HG03139 (cell line): ENCODE results near the gene ZC3H11A.
"Not testable (repeated sequence)": the region's sequence is repeated elsewhere in the genome, so short reads cannot be mapped to it uniquely, and the experiment has no call there.

Experiments used
- ATAC-seq: cut with Tn5 transposase; IDR thresholded peaks from one replicate; pipeline ENCODE4 v1.9.1; 2021; ENCODE audit not compliant: unreplicated experiment

ZC3H11A gene

GRCh38 chr1:203795441-203796235 is at the start of gene ZC3H11A, which contains the start of gene ZBED6:
Gene ZC3H11A (plus strand): TSS chr1:203795623. CDS start chr1:203817071, 21,448 bp downstream.
Gene ZBED6 (plus strand): TSS chr1:203795623. CDS start chr1:203797523, 1,900 bp downstream.
- peak; percentile 96 for ATAC-seq

- ATAC-seq: no peak
Measured at GRCh38 chr1:203746281-203746680, 49.1 kb upstream of the ZC3H11A start.

GRCh38 chr1:203751051-203751450 is 44.4 kb upstream of the ZC3H11A start:
- ATAC-seq: no peak

- not testable (repeated sequence) for ATAC-seq
Measured at GRCh38 chr1:203751618-203752361, 43.6 kb upstream of the ZC3H11A start.

- peak; percentile 66 for ATAC-seq
Measured at GRCh38 chr1:203754455-203754864, 41.0 kb upstream of the ZC3H11A start.

GRCh38 chr1:203756036-203756435 is 39.4 kb upstream of the ZC3H11A start:
- ATAC-seq: no peak

- ATAC-seq: not testable (repeated sequence)
Measured at GRCh38 chr1:203758749-203759148, 36.7 kb upstream of the ZC3H11A start.

GRCh38 chr1:203760506-203760905 is 34.9 kb upstream of the ZC3H11A start:
- no peak for ATAC-seq

GRCh38 chr1:203761958-203762357 is 33.5 kb upstream of the ZC3H11A start:
- ATAC-seq: not testable (repeated sequence)

- ATAC-seq: no peak
Measured at GRCh38 chr1:203763505-203763904, 31.9 kb upstream of the ZC3H11A start.

- ATAC-seq: no peak
Measured at GRCh38 chr1:203764105-203765028, 31.1 kb upstream of the ZC3H11A start.

GRCh38 chr1:203765029-203765837 is 30.2 kb upstream of the ZC3H11A start, which contains the start of gene LAX1:
Gene LAX1 (plus strand): TSS chr1:203765183. CDS start chr1:203765566, 383 bp downstream.
- no peak for ATAC-seq

- ATAC-seq: no peak
Measured at GRCh38 chr1:203768256-203768655, 27.2 kb upstream of the ZC3H11A start.

- ATAC-seq: no peak
Measured at GRCh38 chr1:203769505-203770343, 25.7 kb upstream of the ZC3H11A start.

- ATAC-seq: no peak
Measured at GRCh38 chr1:203771901-203772301, 23.5 kb upstream of the ZC3H11A start.

- no peak for ATAC-seq
Measured at GRCh38 chr1:203772836-203773235, 22.6 kb upstream of the ZC3H11A start.

- no peak for ATAC-seq
Measured at GRCh38 chr1:203776636-203777035, 18.8 kb upstream of the ZC3H11A start.

- no peak for ATAC-seq
Measured at GRCh38 chr1:203777596-203777995, 17.8 kb upstream of the ZC3H11A start.

GRCh38 chr1:203778146-203778545 is 17.3 kb upstream of the ZC3H11A start:
- no peak for ATAC-seq
